ENCODE results near the gene ABI1.
"Not testable (repeated sequence)": the region's sequence is repeated elsewhere in the genome, so short reads cannot be mapped to it uniquely, and the experiment has no call there.

ABI1 gene

DNA sequence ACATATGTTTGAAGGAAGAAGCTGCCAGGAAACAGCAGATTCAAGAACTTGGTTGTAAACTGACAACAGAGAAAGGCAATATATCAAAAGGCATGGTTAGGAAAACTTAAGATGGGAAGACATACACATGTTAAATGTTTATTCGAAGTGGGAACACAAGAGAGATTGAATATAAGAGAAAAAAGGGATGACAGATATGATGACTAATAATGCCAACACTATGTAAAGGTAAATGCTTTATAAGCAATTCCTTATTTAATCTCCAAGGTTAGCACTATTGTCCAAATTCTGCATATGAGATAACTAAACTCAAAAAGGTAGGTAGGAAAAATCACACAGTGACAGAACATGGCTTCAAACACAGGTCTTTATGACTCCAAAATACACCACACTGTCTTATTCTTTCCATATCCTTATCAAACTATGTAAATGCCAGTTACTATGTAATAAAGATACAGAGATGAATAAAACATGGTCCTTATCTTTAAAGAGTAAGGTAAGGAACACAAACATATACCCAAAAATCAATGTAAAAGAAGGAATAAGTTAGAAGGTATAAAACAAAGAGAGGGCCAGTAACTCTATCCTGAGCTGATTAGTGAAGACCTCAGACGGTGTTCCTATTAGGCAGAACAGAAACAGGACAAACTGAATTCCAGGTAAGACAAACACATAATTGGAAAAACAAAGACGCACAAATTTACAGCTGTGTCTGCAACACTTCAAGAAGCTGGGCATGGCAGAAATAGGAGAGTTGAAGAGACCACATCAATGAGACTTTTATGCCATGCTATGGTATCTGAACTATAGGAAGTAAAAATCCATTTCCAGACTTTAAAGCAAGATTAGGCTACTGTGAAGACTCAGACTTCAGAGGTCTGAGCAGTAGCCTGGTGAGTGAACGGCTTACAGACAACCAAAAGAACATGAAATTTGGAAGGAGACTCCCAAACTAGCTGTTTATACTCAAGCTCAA is 56.1 kb downstream of the ABI1 start:
- no peak for DNase-seq (ENCODE audit: low read depth)

DNA sequence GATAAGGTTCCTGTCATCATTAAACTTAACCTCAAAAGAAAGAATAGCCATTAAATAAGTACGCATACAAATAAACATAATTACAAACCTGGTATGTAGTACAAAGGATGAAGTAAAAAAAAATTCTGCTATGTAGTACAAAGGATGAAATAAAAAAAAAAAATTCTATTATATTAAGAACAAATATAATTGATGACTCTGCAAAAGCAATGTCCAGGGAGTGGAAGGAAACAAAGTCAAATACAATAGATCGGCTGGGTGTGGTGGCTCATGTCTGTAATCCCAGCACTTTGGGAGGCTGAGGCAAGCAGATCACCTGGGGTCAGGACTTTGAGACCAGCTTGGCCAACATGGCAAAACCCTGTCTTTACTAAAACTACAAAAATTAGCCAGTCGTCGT is 56.9 kb downstream of the ABI1 start:
- DNase-seq (ENCODE audit: low read depth), result no peak

DNA sequence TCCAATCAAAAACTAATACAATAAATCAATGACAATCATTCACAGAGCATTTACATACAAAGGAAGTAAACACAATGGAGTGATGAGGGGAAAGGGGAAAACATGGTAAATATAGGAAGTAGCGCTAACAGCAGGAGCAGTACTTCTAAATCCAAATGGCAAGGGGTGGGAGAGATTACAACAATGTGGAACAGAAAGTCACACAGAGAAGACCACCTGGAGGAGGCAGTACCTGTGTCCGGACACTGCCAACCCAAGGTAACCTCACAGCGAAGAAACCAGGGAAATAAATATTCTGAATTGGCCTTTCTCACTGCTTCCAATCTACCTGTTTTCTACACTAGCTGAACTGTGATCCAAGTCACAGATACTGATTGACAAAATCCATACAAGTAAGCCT is 58.2 kb downstream of the ABI1 start:
- DNase-seq (ENCODE audit: low read depth), result no peak

DNA sequence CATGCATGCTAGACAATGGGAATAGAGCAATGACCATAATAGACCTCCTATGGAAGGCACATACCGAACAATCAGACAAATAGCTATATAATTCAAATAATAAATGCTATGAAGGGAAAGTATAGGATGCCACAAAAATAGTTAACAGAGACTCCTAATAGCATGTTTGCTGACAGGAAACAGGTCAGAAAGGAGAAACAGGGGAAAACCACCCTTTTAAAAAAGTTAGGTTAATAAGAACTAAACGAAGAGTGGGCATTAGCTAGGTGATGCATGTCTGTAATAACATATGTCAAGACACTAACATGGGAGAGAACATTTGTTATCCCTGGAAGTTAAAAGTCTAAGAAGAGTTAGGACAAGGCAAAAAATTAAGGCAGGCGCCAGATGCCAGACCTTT is 58.9 kb downstream of the ABI1 start:
- DNase-seq (ENCODE audit: low read depth), result no peak

DNA sequence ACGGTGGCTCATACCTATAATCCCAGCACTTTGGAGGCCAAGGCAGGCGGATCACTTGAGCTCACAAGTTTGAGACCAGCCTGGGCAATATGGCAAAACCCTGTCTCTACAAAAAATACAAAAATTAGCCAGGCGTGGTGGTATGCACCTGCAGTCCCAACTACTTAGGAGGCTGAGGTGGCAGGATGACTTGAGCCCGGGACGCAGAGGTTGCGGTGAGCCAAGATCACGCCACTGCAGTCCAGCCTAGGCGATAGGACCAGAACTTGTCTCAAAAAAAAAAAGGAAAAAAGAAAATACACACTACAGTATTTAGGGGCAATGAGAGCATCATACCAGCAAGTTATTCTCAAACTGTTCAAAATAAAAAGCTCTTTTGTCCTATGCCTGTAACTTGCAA is 59.5 kb downstream of the ABI1 start:
- DNase-seq (ENCODE audit: low read depth), result no peak

DNA sequence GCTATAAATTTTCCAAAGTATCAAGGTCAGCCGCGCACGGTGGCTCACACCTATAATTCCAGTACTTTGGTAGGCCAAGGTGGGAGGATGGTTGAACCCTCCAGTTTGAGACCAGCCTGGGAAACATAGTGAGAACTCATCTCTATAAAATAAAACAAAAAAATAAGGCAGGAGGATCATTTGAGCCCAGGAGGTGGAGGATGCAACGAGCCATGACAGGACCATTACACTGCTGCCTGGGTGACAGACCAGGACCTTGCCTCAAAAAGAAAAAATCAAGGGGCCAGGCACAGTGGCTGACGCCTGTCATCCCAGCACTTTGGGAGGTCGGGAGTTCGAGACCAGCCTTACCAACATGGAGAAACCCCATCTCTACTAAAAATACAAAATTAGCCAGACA is 60.3 kb downstream of the ABI1 start:
- DNase-seq (ENCODE audit: low read depth), result no peak

DNA sequence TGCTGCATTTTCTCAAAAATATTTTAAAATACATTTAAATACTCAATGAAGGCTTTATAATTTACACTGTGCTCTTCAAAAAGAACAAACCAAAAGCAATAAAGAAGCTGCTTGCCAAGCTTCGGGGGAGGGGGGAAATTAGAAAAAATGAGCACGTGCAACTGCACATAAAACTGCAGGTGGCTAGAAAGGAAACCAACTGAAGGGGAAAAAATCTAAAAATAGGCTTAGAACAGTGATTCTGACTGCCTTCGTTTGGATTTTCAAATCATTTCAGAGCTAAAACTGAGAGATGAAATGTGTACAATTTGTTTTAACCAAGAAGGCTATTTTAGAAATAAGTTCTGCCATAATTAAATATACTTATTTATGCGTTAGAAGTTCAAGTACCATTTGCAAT is 61.4 kb downstream of the ABI1 start:
- DNase-seq (ENCODE audit: low read depth), result no peak

DNA sequence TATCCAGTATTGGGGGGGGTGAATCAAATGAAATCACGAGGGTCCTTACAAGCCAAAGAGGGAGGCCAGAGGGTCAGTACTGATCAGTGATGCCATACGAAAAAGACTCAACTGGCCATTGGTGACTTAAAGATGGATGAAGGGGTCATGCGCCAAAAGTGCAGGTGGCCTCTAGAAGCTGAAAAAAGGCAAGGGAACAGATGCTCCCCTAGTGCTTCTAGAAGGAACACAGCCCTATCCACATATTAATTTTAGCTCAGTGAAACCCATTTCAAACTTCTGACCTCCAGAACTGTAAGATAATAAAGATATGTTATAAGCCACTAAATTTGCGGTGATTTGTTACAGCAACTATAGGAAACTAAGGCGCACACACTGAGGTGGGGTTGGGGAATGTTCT is 62.5 kb downstream of the ABI1 start:
- no peak for DNase-seq (ENCODE audit: low read depth)

DNA sequence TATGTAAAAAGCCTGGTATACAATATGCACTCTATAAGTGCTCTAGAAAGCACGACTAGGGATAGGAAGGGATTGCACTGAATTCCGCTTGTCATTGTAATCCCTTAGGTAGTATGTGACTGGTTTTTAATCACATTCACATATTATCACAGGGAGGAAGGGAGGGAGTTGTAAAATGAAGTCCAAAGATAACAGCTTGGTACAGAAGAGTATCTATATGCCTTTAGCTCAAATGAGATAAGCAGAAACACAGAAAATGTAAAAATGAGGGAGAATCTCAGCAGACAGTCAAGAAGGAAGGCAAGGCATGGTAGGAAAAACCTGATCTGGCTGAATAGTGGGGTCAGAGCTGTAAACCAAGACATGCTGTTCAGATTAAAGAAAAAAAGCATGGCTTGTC is 63.4 kb downstream of the ABI1 start:
- DNase-seq (ENCODE audit: low read depth), result no peak

DNA sequence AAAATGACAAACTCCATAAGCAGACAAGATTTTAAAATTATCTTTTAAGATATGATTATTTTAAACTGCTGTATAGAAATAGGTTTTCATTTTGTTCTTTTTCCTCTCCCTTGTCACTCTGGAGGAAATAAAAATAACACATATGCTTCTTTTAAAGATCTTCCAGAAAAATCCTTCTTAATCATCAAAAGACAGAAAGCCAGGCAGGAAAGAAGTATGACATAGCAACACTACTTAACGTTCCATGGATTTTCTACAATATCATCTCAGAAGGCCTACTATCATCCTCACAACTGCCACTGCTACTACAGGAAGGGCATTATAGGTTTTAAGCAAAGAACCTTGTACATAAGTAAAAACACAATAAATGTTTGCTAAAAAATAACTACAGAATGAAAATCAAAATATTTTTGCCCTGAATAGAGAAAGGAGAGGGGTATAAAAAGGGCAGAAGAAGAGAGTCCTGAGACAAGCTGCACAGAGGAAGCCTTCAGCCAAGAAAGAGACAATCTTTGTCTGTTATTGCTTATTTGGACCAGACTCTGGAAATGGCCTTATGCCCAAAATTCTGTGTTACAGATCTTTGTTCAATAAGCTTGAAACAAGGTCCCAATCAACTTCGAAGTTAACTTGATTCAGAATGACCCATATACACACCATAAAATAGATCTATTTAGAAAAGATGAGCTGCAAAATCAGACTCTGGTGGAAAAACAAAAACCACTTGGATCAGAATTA is 67.8 kb downstream of the ABI1 start:
- DNase-seq (ENCODE audit: low read depth), result no peak

DNA sequence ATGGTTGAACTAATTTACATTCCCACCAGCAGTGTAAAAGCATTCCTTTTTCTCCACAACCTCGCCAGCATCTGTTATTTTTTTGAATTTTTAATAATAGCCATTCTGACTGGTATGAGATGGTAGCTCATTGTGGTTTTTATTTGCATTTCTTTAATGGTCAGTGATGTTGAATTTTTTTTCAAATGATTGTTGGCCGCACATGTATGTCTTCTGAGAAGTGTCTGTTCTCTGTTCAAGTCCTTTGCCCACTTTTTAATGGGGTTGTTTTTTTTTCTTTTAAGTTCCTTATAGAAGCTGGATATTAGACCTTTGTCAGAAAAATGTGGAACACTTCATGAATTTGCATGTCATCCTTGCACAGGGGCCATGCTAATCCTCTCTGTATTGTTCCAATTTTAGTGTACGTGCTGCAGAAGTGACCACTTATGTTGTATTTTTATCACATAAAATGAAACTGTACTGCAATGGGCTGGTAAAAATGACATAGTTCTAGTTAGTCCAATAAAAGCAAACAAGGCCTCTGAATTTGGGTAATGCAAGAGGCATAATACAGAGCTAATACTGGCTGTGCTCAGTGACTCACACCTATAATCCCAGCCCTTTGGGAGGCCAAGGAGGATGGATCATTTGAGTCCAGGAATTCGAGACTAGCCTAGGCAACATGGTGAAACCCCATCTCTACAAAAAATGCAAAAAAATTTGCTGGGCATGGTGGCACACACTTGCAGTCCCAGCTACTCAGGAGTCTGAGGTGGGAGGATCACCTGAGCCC is 70.3 kb downstream of the ABI1 start:
- peak; percentile 25 for DNase-seq (ENCODE audit: low read depth)

DNA sequence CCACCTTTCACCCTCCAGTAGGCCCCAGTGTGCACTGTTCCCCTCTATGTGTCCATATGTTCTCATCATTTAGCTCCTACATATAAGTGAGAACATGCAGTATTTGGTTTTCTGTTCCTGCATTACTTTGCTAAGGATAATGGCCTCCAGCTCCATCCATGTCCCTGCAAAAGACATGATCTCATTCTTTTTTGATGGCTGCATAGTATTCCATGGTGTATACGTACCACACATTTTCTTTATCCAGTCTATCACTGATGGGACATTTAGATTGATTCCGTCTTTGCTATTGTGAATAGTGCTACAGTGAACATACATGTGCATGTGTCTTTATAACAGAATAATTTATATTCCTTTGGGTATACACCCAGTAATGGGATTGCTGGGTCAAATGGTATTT is 71.0 kb downstream of the ABI1 start:
- not testable (repeated sequence) for DNase-seq (ENCODE audit: low read depth)

DNA sequence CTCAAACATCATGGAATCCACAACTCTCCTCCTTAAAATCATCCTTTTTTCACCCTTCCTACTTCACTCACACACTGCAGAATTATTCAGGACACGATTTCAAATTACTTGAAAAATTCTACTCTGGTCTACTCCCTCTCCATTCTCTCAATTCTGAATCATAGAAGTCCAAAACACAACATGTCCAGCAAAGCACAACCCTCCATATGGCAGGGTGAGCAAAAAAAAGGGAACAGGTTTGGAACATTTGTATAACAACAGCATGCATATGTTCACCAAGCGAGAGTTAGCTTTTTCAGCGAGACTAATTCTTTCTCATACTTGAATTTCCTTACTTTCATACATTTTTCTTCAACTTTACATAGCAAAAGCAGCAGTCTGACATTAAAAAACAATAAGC is 73.4 kb downstream of the ABI1 start:
- DNase-seq (ENCODE audit: low read depth), result no peak

DNA sequence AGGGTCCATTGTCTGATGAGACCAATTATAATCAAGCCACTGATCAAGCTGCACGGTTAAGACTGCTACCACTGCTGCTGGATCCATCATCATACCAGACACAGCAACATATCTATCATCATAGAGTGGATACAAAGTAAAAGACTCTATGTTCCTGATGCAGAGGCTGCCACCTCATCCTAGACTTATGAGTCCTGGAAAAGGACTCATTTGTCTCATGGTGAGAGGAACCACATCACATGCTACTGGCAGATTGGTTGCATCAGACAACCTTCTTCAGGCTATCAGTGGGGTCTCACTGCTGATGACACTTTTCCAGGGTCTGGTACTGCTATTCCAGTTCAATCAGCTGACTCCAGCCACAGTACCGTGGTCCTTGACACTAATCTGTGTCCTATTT is 79.0 kb downstream of the ABI1 start:
- peak; percentile 80 for DNase-seq (ENCODE audit: low read depth)

DNA sequence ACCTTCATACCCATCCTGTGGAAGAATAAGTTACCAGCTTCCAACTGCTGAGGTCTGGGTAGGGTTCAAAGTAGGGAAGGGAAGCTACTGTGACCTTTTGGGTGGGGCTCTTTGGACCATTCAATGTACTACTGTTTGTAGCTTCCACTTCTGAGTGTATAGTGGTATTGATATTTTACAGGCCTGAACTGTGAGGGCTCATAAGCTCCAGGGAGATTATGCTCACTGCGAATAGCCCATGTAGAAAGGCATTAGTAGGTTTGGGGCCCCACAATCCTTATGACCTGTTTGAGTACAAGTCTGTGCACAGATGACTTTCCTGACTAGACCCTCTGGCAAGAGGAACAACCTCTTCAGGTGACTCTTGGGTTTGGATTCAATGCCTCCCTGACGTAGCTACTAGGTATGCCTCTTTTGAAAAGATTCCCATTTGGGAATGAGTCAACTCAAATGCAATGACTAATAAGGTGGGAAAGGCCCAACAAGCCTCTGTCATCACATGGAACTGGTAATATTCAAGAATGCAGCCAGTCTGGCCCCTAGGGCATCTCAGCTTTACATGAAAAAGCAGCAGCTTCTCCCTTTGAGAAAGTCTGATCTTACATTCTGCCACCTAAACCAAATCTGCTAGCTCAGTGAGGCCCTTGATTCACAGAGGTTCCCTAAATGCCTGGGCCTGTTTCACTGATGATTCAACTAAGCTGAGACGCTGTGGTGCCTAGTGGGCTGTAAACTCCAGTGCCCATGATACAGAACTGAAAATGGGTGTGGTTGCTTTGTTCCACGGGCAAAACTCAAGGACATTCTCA is 79.8 kb downstream of the ABI1 start:
- DNase-seq (ENCODE audit: low read depth), result peak; percentile 98

DNA sequence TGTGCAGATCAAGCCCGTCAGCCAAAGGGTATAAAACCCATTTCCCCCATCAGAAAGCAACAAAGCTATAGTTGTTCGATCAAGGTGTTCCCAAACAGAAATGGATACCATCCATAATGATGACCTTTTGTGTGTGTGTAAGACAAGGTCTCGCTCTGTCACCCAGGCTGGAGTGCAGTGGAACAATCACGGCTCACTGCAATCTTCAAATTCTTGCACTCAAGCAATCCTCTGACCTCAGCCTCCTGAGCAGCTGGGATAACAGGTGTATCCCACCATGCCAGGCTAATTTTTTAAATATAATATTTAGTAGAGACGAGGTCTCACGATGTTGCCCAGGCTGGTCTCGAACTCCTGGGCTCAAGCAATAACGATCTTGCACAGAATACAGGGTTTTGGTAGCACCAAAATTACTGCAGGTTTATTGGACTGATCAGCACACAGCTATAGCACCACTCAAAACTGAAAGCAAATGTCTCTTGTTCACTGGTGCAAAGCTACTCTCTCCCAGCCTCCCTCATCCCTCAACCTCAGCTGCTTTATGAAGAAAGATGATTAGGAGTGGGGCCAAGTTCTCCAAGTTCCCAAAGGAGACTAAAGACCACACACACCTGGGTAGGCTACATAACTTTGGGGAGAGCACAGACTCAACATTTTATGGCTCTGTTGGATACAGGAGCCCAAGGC is 80.5 kb downstream of the ABI1 start:
- no peak for DNase-seq (ENCODE audit: low read depth)

DNA sequence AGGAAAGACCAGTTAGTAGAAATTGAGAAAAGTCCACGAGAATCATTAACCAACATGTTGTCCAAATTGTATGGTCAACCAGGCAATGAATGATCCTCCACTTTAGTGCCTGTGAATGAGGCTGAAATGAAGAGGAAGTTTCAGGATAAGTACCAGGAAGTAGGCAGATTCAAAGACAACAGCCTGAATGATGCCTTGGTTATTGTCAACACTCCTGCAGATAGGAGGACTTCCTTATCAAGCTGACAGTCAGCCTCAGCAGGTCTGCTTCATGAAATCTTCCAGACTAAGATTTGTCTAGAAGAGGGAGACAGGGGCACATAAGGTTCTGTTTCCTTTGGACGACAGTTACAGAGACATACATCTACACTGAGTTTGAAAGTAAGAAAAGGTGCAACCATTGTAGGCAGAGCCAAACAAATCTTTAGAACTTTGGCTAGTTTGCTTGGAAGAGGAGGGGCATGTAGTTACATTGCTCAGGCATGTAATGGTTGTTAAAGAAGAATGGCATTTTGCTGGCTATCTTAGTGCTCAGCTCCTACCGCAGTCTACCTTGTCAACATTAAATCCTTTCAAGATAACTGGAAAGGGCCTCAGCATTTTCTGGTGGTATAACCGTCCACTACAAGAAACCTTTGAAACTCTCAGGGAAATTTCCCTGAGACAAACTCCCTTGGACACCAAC is 81.4 kb downstream of the ABI1 start:
- DNase-seq (ENCODE audit: low read depth), result no peak

DNA sequence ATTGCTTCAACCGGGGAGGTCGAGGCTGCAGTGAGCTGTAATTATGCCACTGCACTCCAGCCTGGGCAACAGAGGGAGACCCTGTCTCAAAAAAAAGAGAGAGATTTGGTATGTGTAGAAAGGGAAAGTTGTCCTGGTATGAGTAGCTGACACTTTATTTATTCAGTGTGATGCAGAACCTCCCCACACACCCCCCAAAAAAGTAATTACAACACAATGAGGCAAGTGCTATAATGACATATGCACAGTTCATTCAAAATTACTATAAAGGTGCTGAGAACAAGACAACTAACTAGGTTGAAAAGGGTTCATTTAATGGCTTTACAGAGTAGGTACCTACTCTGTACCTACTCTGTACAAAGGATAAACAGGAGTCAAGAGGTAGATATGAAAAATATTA is 83.1 kb downstream of the ABI1 start:
- DNase-seq (ENCODE audit: low read depth), result no peak

DNA sequence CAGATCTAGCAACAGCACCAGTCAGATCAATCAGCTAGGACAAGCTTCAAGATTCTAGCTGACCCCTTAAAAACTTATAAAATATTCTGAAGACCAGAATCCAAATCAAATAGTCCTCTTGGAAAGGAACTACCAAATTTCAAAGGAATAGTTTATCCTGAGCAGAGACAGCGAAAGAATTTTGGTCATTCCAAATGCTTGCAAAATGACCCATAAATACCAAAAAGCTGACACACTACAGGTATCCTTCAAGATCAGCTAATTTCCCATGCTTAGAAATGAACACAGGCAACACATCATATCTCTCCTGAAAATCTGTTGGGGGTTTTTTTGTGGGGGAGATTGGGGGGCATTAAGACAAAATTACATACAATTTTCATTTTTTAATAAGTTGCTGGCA is 84.5 kb downstream of the ABI1 start:
- peak; percentile 20 for DNase-seq (ENCODE audit: low read depth)

DNA sequence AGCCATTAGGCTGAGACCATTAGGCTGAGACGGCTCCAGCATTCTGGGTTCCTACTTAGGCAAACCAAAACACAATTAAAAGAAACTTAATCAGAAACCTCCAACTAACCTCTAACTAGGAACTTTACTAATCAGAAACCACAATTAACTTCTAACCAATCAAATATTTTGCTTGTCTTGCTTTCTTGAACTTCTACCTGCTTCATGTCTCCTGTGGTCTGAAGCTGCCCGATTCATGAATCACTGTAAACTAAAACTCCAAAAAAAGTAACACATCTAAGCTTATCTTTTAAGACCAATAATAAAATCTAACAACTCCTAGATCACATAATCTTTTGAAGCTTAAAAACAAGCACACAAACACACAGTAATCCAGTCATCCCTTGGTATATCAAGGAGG is 87.1 kb downstream of the ABI1 start:
- no peak for DNase-seq (ENCODE audit: low read depth)

DNA sequence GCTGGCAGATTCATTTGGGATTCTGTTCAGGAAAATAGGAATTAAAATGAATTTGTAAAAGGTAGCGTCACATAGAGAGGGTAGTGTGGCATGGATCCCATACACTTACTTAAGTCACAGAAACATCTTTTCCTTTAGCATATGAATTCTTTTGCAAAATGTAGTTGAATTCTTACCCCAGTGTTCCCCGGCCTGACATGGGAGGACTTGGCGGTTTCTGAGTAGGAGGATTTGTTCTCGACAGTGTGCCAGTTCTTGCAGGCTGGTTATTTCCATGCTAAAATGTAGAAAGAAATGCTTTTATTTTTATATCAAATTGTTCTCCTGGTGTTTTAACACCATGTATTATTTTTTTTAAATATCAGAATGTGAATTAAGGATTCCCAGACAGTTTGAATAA is 90.7 kb downstream of the ABI1 start:
- no peak for DNase-seq (ENCODE audit: low read depth)

Data from ELR (cell line).